Suprapubic skin (tissue), 4 donors: ENCODE data around the gene CUL1.

Experiments
- CTCF ChIP-seq, 2 donors: fragments of 200-600 bp in 1 of 2; fragments of 450-650 bp in 1 of 2; sonication (generic) in 1 of 2; IDR thresholded peaks; one replicate each; pipeline ENCODE4 v1.5.1; 2016 to 2019; ENCODE audit warnings: antibody characterized with exemption in 2 of 2, mild to moderate bottlenecking in 1 of 2, moderate library complexity in 1 of 2
- EP300 ChIP-seq: sonication (generic); formaldehyde crosslinking; IDR thresholded peaks from one replicate; pipeline ENCODE4 v1.6.1; 2017; ENCODE audit warnings: antibody characterized with exemption
- POLR2AphosphoS5 ChIP-seq, 3 donors: sonication (generic); formaldehyde crosslinking; IDR thresholded peaks; one replicate each; pipeline ENCODE4 v1.6.1; 2017; ENCODE audit warnings: antibody characterized with exemption in 3 of 3

- TF ChIP-seq CTCF (IDR thresholded peaks at IDR 0.05) (no peak), POLR2AphosphoS5 (IDR thresholded peaks at IDR 0.05) (no peak), EP300 (no peak)
Observed at GRCh38 chr7:148662646-148663045, 36.1 kb upstream of the CUL1 start.
